Endothelial cell of umbilical vein (primary cell): ENCODE measurements around the gene PLXNB2. TPM values are rescaled to one million over a fixed set of nuclear protein-coding genes. Genes with fewer than 3 reads are reported as not detected.

Experiments used
- BruUV-seq: library from RNA; stranded (reverse); fragments of 400-500 nt; replicated peaks from 2 replicates; lab custom pipeline; 2021; lab: Mats Ljungman, UMichigan
- CTCF ChIA-PET: fragments of 300-600, 350-600 bp; sonication (Branson Sonifier 250); formaldehyde crosslinking; loops from one replicate; lab custom pipeline; 2021; ENCODE audit warnings: antibody characterized with exemption, inconsistent platforms; lab: Charles Lee
- POLR2A ChIA-PET: fragments of 300-600, 350-600 bp; sonication (Branson Sonifier 250); formaldehyde crosslinking; loops from one replicate; lab custom pipeline; 2021; ENCODE audit warnings: antibody characterized with exemption, inconsistent platforms; lab: Charles Lee
- DNase-seq: peaks from one replicate; pipeline ENCODE4 v3.0.0-alpha.2; 2011; ENCODE audit warnings: low read depth, low spot score
- FAIRE-seq: peaks from 2 replicates; lab custom pipeline; 2011; peaks lifted over from hg19 to GRCh38; lab: Jason Lieb, UNC
- H2AFZ ChIP-seq: 2 replicates; pipeline ENCODE4 v1.6.0; 2012; ENCODE audit warnings: low read depth, low read length, control low read depth, inconsistent platforms
- H3K27ac ChIP-seq: 2 replicates; pipeline ENCODE4 v1.5.1; 2011; ENCODE audit warnings: low read depth, mild to moderate bottlenecking, control low read depth, low read length, moderate library complexity; ENCODE audit not compliant: insufficient read depth
- H3K27me3 ChIP-seq, 2 experiments: 2 replicates each; pipeline versions ENCODE4 v1.6.0 to v1.6.1; 2011; ENCODE audit warnings: low read length in 2 of 2, mixed read lengths in 1 of 2; ENCODE audit not compliant: control insufficient read depth in 2 of 2, insufficient read depth in 2 of 2
- H3K36me3 ChIP-seq, 2 experiments: 2 replicates in 1 of 2; 3 replicates in 1 of 2; pipeline ENCODE4 v1.5.1; 2011; ENCODE audit warnings: low read length in 2 of 2, mild to moderate bottlenecking in 1 of 2, moderate library complexity in 1 of 2; ENCODE audit not compliant: control insufficient read depth in 2 of 2, insufficient read depth in 2 of 2; ENCODE audit errors: extremely low read depth in 1 of 2
- H3K4me1 ChIP-seq: 3 replicates; pipeline ENCODE4 v1.5.1; 2011; ENCODE audit warnings: mild to moderate bottlenecking, low read length; ENCODE audit not compliant: control insufficient read depth, insufficient read depth; ENCODE audit errors: extremely low read depth
- H3K4me2 ChIP-seq: 2 replicates; pipeline ENCODE4 v1.6.1; 2011; ENCODE audit warnings: low read length, control low read depth, mixed read lengths; ENCODE audit not compliant: insufficient read depth
- H3K4me3 ChIP-seq, 3 experiments: fragments of 200-600 bp in 1 of 3; sonication (generic), shearing (Covaris generic) in 1 of 3; replicated peaks in 1 of 3; 2 replicates each; pipeline ENCODE4 v1.5.1; 2011 to 2016; ENCODE audit warnings: control low read depth in 3 of 3, low read length in 3 of 3, mild to moderate bottlenecking in 2 of 3, inconsistent platforms in 1 of 3, low read depth in 1 of 3, moderate library complexity in 1 of 3; ENCODE audit not compliant: insufficient read depth in 1 of 3
- H3K79me2 ChIP-seq: 2 replicates; pipeline ENCODE4 v1.6.0; 2012; ENCODE audit warnings: low read length, inconsistent platforms; ENCODE audit not compliant: control insufficient read depth, insufficient read depth
- H3K9ac ChIP-seq: replicated peaks from 2 replicates; pipeline ENCODE3; 2011; ENCODE audit warnings: low read length, control low read depth; ENCODE audit not compliant: insufficient read depth; ENCODE audit errors: extremely low read depth
- H3K9me1 ChIP-seq: replicated peaks from 3 replicates; pipeline ENCODE4 v1.6.0; 2011; ENCODE audit warnings: mild to moderate bottlenecking, low read length; ENCODE audit not compliant: control insufficient read depth, insufficient read depth; ENCODE audit errors: extremely low read depth
- H3K9me3 ChIP-seq: replicated peaks from 2 replicates; pipeline ENCODE4 v1.5.1; 2012; ENCODE audit warnings: low read length, inconsistent platforms; ENCODE audit not compliant: control insufficient read depth, insufficient read depth
- H4K20me1 ChIP-seq: replicated peaks from 2 replicates; pipeline ENCODE3; 2011; ENCODE audit warnings: mild to moderate bottlenecking, low read length; ENCODE audit not compliant: control insufficient read depth, insufficient read depth; ENCODE audit errors: extremely low read depth
- MYC ChIP-seq: IDR thresholded peaks from one replicate; pipeline ENCODE4 v1.6.1; 2011; ENCODE audit warnings: mild to moderate bottlenecking, low read depth, low read length
- POLR2A ChIP-seq: IDR thresholded peaks from 2 replicates; pipeline ENCODE4 v1.6.1; 2012; ENCODE audit warnings: low read depth, mild to moderate bottlenecking, control low read depth, low read length
- POLR2AphosphoS5 ChIP-seq: IDR thresholded peaks from 2 replicates; pipeline ENCODE4 v1.6.1; 2012; ENCODE audit warnings: low read depth, mild to moderate bottlenecking, control low read depth, low read length, moderate library complexity; ENCODE audit not compliant: insufficient read depth
- dilution Hi-C: fragments of 300-500 bp; cut with MboI; formaldehyde crosslinking; loops from one replicate; pipeline ENCODE4 v1.15.0; 2019; ENCODE audit warnings: low sequenced_read_pairs; ENCODE audit not compliant: extremely low pct_ligation_motif_present
- intact Hi-C: fragments of 100-400 bp; cut with micrococcal nuclease; formaldehyde crosslinking; loops from one replicate; pipeline ENCODE4 v1.10.0; 2022
- polyA plus RNA-seq, 4 experiments: library from polyadenylated mRNA; depleted of rRNA in 3 of 4; stranded (reverse) in 3 of 4; unstranded in 1 of 4; fragments of >200 nt; gene quantifications; 2 replicates each; pipeline versions ENCODE4 v1.2.1 to v1.2.3, GENCODE V29; 2011 to 2012; ENCODE audit warnings: missing spikeins in 1 of 4
- total RNA-seq: library from RNA; stranded (reverse); gene quantifications from 2 replicates; pipeline ENCODE4 v1.2.3, GENCODE V29; 2021
- TF ChIP-seq, protein P1 (sequence below): IDR thresholded peaks from 2 replicates; pipeline ENCODE4 v1.6.1; 2011; ENCODE audit not compliant: insufficient read depth, insufficient read length
- TF ChIP-seq, protein P2 (sequence below), 2 donors: IDR thresholded peaks; 1 replicate in 1 of 2; 2 replicates in 1 of 2; pipeline ENCODE4 v1.5.1; 2011; ENCODE audit warnings: low read length in 2 of 2, mild to moderate bottlenecking in 2 of 2, moderate library complexity in 2 of 2, control low read depth in 1 of 2, inconsistent platforms in 1 of 2, low read depth in 1 of 2; ENCODE audit not compliant: insufficient read depth in 1 of 2; ENCODE audit errors: extremely low read depth in 1 of 2

The PLXNB2 gene
- total and polyA plus RNA-seq, 2 donors (not counting 3 experiments of a cell fraction or from before 2014, with no cell fraction given), result 82.3 to 139 TPM

DNA sequence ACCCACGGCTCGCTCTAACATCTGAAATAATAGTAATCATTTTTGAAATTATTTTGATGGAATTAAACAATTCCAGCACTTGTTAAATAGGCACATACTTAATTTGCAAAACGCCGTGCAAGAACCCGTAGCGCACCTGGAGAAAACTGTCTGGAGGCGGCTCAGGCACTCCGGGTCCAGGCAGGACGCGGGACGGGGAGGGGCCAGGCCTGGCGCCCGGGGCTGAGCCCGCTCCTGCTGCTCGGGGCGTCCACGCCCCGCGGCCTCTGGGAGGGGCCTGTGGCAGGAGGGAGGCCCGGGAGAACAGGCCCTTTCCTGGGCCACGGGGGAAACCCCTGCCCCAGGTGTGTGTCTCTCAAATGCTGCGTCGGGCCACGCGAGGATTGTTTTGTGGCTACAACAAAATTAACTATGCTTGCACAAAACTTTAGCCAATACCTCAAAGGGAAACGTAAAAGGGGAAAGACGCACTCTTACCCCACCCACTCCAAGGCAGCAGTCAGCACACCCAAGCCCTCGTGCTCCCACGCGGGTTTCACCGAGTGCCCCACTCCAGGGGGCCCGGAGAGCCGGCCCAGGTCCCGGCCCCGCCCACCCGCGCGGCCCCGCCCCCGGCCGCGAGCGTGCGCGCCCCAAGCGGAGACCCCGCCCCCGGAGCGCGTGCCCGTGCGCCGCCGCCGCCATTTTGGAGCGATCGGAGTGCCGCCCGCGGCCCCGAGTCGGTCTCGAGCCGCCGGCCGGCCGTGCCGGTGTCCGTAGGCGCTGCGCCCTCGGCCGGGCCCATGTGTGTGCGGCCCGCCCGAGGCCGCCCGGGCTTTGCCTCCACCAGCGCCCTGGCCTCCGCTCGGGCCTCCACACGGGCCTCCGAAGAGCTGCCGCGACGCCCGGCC, 35.5 kb upstream of the PLXNB2 start, which contains the start of gene PPP6R2:
PPP6R2 (plus strand) TSS at position 677 of the 890 bp plus-strand sequence. CDS start 50,582 bp downstream, outside the sequence.
- peak; percentile 44 for DNase-seq
- Histone ChIP-seq H3K27ac (peak within 1 kb of the TSS; percentile 30), H3K4me1 (peaks cover 5% of the 10 kb centered on the region), H3K79me2 (peaks cover 19% of the 10 kb centered on the region), H4K20me1 (no peaks in the 10 kb centered on the region), H3K9me1 (no peaks in the 10 kb centered on the region), H3K9me3 (no peaks in the 10 kb centered on the region), H3K27me3 (no peaks in the 10 kb centered on the region), H2AFZ (peak within 1 kb of the TSS; percentile 93), H3K4me3 (peak within 1 kb of the TSS; percentile 71 to 73 (median 71)), H3K9ac (peak within 1 kb of the TSS; percentile 65), H3K36me3 (no peaks in the 10 kb centered on the region), H3K4me2 (peak within 1 kb of the TSS; percentile 95)
- intact Hi-C loops, result loop anchor here (1.0 to 5.0 kb wide), 7 partner anchors 16 to 194 kb away; partner anchors contain the start of genes DENND6B, MAPK11 and PLXNB2
- dilution Hi-C loops, result no loop called here
- no TSS peak for BruUV-seq
- ChIA-PET POLR2A (no interaction called here), CTCF (interaction anchor here (1.0 to 2.7 kb wide), 12 partner anchors 10 to 106 kb away, joined by 3 to 60 read pairs (median 10); partner anchors contain the start of genes HDAC10, MAPK12 and PLXNB2)
- peak; percentile 72 for FAIRE-seq
- TF ChIP-seq POLR2A (peak; percentile 86), MYC (no peak), POLR2AphosphoS5 (peak; percentile 86)

DNA sequence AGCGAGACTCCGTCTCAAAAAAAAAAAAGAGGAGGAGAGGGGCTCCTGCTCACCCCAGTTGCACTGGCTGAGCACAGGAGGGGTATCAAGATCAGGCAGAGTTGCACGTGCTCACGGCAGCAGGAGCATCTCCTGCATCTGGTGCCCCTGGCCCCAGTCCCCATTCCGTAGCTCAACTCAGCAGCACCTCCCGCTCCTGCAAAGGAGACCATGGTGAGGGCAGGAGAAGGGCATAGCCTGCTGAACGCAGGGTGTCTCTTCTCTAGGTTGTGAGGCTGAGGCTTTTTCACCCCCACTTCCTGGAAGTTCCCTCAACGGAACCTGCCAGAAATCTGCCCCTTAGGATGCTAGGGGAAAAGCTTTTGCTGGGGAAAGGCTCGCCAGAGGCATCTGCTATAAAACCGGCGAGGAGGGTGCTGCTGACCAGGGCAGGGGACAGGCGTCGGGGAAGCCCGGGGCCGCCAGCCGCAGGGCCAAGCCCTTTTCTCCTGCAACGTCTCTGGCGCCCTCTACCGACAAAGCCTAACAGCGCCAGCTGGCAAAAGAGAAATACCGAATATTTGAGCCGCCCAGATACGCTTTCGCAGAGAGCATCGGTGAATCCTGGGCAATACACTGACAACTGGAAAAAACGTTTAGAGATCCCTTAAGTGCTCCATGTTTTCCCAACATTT, 34.7 kb upstream of the PLXNB2 start:
- Histone ChIP-seq H3K36me3 (no peaks in the 10 kb centered on the region), H3K4me2 (peak overlapping the region; percentile 95), H3K9me3 (no peaks in the 10 kb centered on the region), H3K79me2 (peaks cover 13% of the 10 kb centered on the region), H3K27ac (peak overlapping the region; percentile 30), H3K4me3 (peak overlapping the region; percentile 38 to 71 (median 71)), H4K20me1 (no peaks in the 10 kb centered on the region), H3K9ac (peak overlapping the region; percentile 41), H3K9me1 (no peaks in the 10 kb centered on the region), H2AFZ (peak overlapping the region; percentile 79), H3K27me3 (no peaks in the 10 kb centered on the region), H3K4me1 (peaks cover 5% of the 10 kb centered on the region)
- FAIRE-seq (peak; percentile 93), DNase-seq (peak; percentile 81)
- TF ChIP-seq, protein P1, sequence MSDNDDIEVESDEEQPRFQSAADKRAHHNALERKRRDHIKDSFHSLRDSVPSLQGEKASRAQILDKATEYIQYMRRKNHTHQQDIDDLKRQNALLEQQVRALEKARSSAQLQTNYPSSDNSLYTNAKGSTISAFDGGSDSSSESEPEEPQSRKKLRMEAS, result no peak
- TF ChIP-seq, protein P2, sequence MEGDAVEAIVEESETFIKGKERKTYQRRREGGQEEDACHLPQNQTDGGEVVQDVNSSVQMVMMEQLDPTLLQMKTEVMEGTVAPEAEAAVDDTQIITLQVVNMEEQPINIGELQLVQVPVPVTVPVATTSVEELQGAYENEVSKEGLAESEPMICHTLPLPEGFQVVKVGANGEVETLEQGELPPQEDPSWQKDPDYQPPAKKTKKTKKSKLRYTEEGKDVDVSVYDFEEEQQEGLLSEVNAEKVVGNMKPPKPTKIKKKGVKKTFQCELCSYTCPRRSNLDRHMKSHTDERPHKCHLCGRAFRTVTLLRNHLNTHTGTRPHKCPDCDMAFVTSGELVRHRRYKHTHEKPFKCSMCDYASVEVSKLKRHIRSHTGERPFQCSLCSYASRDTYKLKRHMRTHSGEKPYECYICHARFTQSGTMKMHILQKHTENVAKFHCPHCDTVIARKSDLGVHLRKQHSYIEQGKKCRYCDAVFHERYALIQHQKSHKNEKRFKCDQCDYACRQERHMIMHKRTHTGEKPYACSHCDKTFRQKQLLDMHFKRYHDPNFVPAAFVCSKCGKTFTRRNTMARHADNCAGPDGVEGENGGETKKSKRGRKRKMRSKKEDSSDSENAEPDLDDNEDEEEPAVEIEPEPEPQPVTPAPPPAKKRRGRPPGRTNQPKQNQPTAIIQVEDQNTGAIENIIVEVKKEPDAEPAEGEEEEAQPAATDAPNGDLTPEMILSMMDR (IDR thresholded peaks at IDR 0.05; ENCODE audit: extremely low read depth in 1 of 2, insufficient read depth in 1 of 2, low read depth in 1 of 2, low read length in 2 of 2), result peak; percentile 93 to 94
- dilution Hi-C loops, result no loop called here
- BruUV-seq, result no TSS peak
- POLR2A ChIA-PET, result interaction anchor here (0.7 kb wide), 1 partner anchor 47 kb away, joined by 3 read pairs; no protein-coding TSS in a partner anchor
- CTCF ChIA-PET, result interaction anchor here (1.0 to 2.7 kb wide), 15 partner anchors 9 to 105 kb away, joined by 3 to 60 read pairs (median 9); partner anchors contain the start of genes HDAC10, MAPK12 and PLXNB2
- intact Hi-C loops, result loop anchor here (1.0 to 5.0 kb wide), 7 partner anchors 15 to 193 kb away; partner anchors contain the start of genes DENND6B, MAPK11 and PLXNB2
